PC-9 (cell line): ENCODE data around the gene MSLN. TPM values are rescaled to one million over a fixed set of nuclear protein-coding genes. Genes with fewer than 3 reads are reported as not detected.
"Not testable (repeated sequence)": the region's sequence is repeated elsewhere in the genome, so short reads cannot be mapped to it uniquely, and the experiment has no call there.

Experiments used
- BruUV-seq: library from RNA; stranded (reverse); fragments of 400-500 nt; replicated peaks from 2 replicates; lab custom pipeline; 2021; lab: Mats Ljungman, UMichigan
- CTCF ChIA-PET: fragments of 300-600 bp; sonication (Branson Sonifier 250); formaldehyde crosslinking; loops from one replicate; lab custom pipeline; 2022; ENCODE audit warnings: antibody characterized with exemption; lab: Charles Lee
- POLR2A ChIA-PET: fragments of 300-600 bp; sonication (Branson Sonifier 250); formaldehyde crosslinking; loops from one replicate; lab custom pipeline; 2022; ENCODE audit warnings: antibody characterized with exemption; ENCODE audit not compliant: unreplicated experiment; lab: Charles Lee
- DNase-seq, 2 experiments: peaks; one replicate each; pipeline versions ENCODE4 v3.0.0 to v3.0.0-alpha.2; 2015 to 2022; ENCODE audit warnings: mixed read lengths in 1 of 2
- H2AFZ ChIP-seq: fragments of 200-600 bp; sonication (generic); 2 replicates; pipeline ENCODE4 v1.8.1; 2017; ENCODE audit warnings: antibody characterized with exemption
- H3F3A ChIP-seq: fragments of 200-600 bp; sonication (generic); 2 replicates; pipeline ENCODE4 v1.8.1; 2017; ENCODE audit warnings: antibody characterized with exemption, mild to moderate bottlenecking, low read depth; ENCODE audit not compliant: insufficient read depth
- H3K27ac ChIP-seq: fragments of 200-600 bp; sonication (generic); 2 replicates; pipeline ENCODE4 v1.6.1; 2016; ENCODE audit warnings: mixed run types
- H3K27me3 ChIP-seq: fragments of 200-600 bp; sonication (generic); 2 replicates; pipeline ENCODE4 v1.6.1; 2016; ENCODE audit warnings: low read depth, mixed run types; ENCODE audit not compliant: insufficient read depth
- H3K36me3 ChIP-seq: fragments of 200-600 bp; sonication (generic); 2 replicates; pipeline ENCODE4 v1.6.1; 2016; ENCODE audit warnings: low read depth, mixed run types
- H3K4me1 ChIP-seq: fragments of 200-600 bp; sonication (generic); replicated peaks from 2 replicates; pipeline ENCODE4 v1.6.1; 2016; ENCODE audit warnings: mixed run types; ENCODE audit not compliant: insufficient read depth
- H3K4me2 ChIP-seq: fragments of 200-600 bp; sonication (generic); 2 replicates; pipeline ENCODE4 v1.6.1; 2017; ENCODE audit warnings: mixed run types
- H3K4me3 ChIP-seq: fragments of 200-600 bp; sonication (generic); 2 replicates; pipeline ENCODE4 v1.6.1; 2016; ENCODE audit warnings: mixed run types
- H3K79me2 ChIP-seq: fragments of 200-600 bp; sonication (generic); 2 replicates; pipeline ENCODE4 v1.6.1; 2017; ENCODE audit warnings: low read depth, mixed run types
- H3K9me2 ChIP-seq: fragments of 200-600 bp; sonication (generic); 2 replicates; pipeline ENCODE4 v1.8.1; 2017; ENCODE audit warnings: mild to moderate bottlenecking; ENCODE audit not compliant: insufficient read depth
- H3K9me3 ChIP-seq: fragments of 200-600 bp; sonication (generic); 2 replicates; pipeline ENCODE4 v1.8.1; 2016; ENCODE audit warnings: low read depth; ENCODE audit not compliant: insufficient read depth
- H4K20me1 ChIP-seq: fragments of 200-600 bp; sonication (generic); 2 replicates; pipeline ENCODE4 v1.8.1; 2017; ENCODE audit not compliant: insufficient read depth
- CTCF ChIP-seq: fragments of 200-600 bp; sonication (generic); conservative IDR thresholded peaks from 2 replicates; pipeline ENCODE4 v1.6.1; 2017; ENCODE audit warnings: mixed run types, antibody characterized with exemption, mild to moderate bottlenecking, moderate library complexity
- EZH2 ChIP-seq: fragments of 200-600 bp; sonication (generic); IDR thresholded peaks from 2 replicates; pipeline ENCODE4 v1.8.0; 2017; ENCODE audit warnings: antibody characterized with exemption, low read depth
- intact Hi-C: fragments of 100-400 bp; cut with micrococcal nuclease; formaldehyde crosslinking; loops from one replicate; pipeline ENCODE4 v1.10.0; 2022; ENCODE audit not compliant: unreplicated experiment
- total RNA-seq: library from RNA; stranded (reverse); gene quantifications from 2 replicates; pipeline ENCODE4 v1.2.3, GENCODE V29; 2021

MSLN gene
- total RNA-seq, 1 experiment from 2014 or later, result 59.9 TPM

GRCh38 chr16:711548-712320 lies 48.8 kb upstream of the MSLN start:
- ChIA-PET POLR2A (interaction anchor here (0.6 to 1.0 kb wide), 4 partner anchors 17 to 84 kb away, joined by 3 to 6 read pairs (median 5); partner anchors contain the start of genes CHTF18, RPUSD1 and WDR24), CTCF (interaction anchor here (0.5 to 1.5 kb wide), 10 partner anchors 10 to 391 kb away, joined by 3 to 17 read pairs (median 4); partner anchors contain the start of genes CHTF18, MSLN and RPUSD1)
- Histone ChIP-seq H2AFZ (no peak overlapping the region), H3K36me3 (no peaks in the 10 kb centered on the region), H3F3A (peaks cover 35% of the 10 kb centered on the region), H3K9me2 (no peaks in the 10 kb centered on the region), H4K20me1 (peaks cover 6% of the 10 kb centered on the region; the same call in 1 of the 2 replicates), H3K4me1 (peaks cover 35% of the 10 kb centered on the region), H3K4me3 (no peak overlapping the region), H3K27ac (peak overlapping the region; percentile 71; the same call in 1 of the 2 replicates), H3K27me3 (peaks cover 40% of the 10 kb centered on the region), H3K9me3 (no peaks in the 10 kb centered on the region), H3K79me2 (peaks cover 4% of the 10 kb centered on the region; the same call in 1 of the 2 replicates), H3K4me2 (peak overlapping the region; percentile 38; the same call in 1 of the 2 replicates)
- TF ChIP-seq CTCF (peak; percentile 90), EZH2 (no peak)
- intact Hi-C loops, result loop anchor here (1.0 to 5.0 kb wide), 4 partner anchors 74 to 391 kb away; partner anchors contain the start of gene LMF1
- no TSS peak for BruUV-seq
- peak in 1 of 2 experiments; percentile 87 for DNase-seq

- POLR2A ChIA-PET, result interaction anchor here (0.6 to 1.0 kb wide), 5 partner anchors 15 to 186 kb away, joined by 3 to 6 read pairs (median 4); partner anchors contain the start of genes CAPN15, CHTF18, RPUSD1 and WDR24
Measured at GRCh38 chr16:712740-713250, 47.7 kb upstream of the MSLN start.

More at GRCh38 chr16:712740-713250, 47.7 kb upstream of the MSLN start:
- Histone ChIP-seq H3K27ac (peak overlapping the region; percentile 71), H3K4me1 (peaks cover 36% of the 10 kb centered on the region), H3K27me3 (peaks cover 33% of the 10 kb centered on the region), H3F3A (peaks cover 31% of the 10 kb centered on the region), H3K4me2 (peak overlapping the region; percentile 38; the same call in 1 of the 2 replicates)
- H3K79me2 ChIP-seq, H3K9me2 ChIP-seq, BruUV-seq, H4K20me1 ChIP-seq, H3K9me3 ChIP-seq, H2AFZ ChIP-seq, H3K36me3 ChIP-seq, H3K4me3 ChIP-seq: not testable (repeated sequence)
- intact Hi-C loops, result loop anchor here (1.0 to 5.0 kb wide), 4 partner anchors 73 to 390 kb away; partner anchors contain the start of gene LMF1
- TF ChIP-seq CTCF, result peak; percentile 91
- CTCF ChIA-PET, result interaction anchor here (0.5 to 1.5 kb wide), 11 partner anchors 11 to 390 kb away, joined by 3 to 17 read pairs (median 4); partner anchors contain the start of genes CHTF18, MSLN and RPUSD1
- DNase-seq, result peak; percentile 93 to 98
